ENCODE results near the gene IREB2.

DNA sequence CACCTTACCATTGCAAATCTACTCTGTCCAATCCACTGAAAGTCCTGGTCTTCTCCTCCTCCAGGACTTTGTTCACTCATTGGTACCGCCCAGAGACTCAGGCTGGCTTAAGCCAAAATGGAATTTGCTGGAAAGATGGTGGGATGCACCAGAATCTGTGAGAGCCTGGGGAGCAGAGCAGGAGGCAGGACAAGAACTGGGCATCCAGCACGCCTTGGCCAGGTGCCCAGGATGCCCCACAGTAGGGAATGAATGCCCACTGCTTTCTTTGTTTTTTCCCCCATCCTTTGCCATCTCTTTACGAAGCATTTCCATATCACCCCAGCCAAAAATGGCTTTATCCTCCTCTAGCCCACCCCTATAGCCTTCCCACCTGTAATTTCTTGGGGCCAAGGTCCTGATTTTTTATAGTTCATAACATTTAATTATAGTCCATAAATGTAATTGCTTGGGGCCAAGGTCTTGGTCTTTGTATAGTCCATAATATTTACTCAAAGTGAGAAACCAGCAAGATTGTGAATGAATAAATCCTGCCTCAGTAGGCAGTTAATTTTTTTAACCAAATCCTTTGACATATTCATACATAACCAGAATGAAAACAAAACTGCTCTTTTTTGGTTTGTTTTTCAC, 23.3 kb upstream of the IREB2 start:
- TF ChIP-seq OSR1 (CRISPR knock-in tag; IDR thresholded peaks at IDR 0.05) (no peak), ZFP3 (CRISPR knock-in tag; IDR thresholded peaks at IDR 0.05) (no peak), ZFP30 (CRISPR knock-in tag; IDR thresholded peaks at IDR 0.05) (no peak), ARNTL (CRISPR knock-in tag; IDR thresholded peaks at IDR 0.05; ENCODE audit: borderline replicate concordance, low read depth) (no peak), ZNF565 (CRISPR knock-in tag; conservative IDR thresholded peaks at IDR 0.05; ENCODE audit: low read depth) (no peak), ZNF70 (CRISPR knock-in tag; IDR thresholded peaks at IDR 0.05) (no peak), PPARA (CRISPR knock-in tag; IDR thresholded peaks at IDR 0.05; ENCODE audit: borderline replicate concordance) (no peak), RARB (CRISPR knock-in tag; IDR thresholded peaks at IDR 0.05) (no peak), ZNF8 (CRISPR knock-in tag; IDR thresholded peaks at IDR 0.05) (no peak), TCF4 (CRISPR knock-in tag; IDR thresholded peaks at IDR 0.05; ENCODE audit: borderline replicate concordance) (no peak)
- TF ChIP-seq, protein P1, sequence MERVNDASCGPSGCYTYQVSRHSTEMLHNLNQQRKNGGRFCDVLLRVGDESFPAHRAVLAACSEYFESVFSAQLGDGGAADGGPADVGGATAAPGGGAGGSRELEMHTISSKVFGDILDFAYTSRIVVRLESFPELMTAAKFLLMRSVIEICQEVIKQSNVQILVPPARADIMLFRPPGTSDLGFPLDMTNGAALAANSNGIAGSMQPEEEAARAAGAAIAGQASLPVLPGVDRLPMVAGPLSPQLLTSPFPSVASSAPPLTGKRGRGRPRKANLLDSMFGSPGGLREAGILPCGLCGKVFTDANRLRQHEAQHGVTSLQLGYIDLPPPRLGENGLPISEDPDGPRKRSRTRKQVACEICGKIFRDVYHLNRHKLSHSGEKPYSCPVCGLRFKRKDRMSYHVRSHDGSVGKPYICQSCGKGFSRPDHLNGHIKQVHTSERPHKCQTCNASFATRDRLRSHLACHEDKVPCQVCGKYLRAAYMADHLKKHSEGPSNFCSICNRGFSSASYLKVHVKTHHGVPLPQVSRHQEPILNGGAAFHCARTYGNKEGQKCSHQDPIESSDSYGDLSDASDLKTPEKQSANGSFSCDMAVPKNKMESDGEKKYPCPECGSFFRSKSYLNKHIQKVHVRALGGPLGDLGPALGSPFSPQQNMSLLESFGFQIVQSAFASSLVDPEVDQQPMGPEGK (CRISPR knock-in tag; IDR thresholded peaks at IDR 0.05; ENCODE audit: borderline replicate concordance) = no peak
- TF ChIP-seq, protein P2, sequence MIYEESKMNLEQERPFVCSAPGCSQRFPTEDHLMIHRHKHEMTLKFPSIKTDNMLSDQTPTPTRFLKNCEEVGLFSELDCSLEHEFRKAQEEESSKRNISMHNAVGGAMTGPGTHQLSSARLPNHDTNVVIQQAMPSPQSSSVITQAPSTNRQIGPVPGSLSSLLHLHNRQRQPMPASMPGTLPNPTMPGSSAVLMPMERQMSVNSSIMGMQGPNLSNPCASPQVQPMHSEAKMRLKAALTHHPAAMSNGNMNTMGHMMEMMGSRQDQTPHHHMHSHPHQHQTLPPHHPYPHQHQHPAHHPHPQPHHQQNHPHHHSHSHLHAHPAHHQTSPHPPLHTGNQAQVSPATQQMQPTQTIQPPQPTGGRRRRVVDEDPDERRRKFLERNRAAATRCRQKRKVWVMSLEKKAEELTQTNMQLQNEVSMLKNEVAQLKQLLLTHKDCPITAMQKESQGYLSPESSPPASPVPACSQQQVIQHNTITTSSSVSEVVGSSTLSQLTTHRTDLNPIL (CRISPR knock-in tag; IDR thresholded peaks at IDR 0.05; ENCODE audit: low read depth) = no peak
- TF ChIP-seq, protein P3, sequence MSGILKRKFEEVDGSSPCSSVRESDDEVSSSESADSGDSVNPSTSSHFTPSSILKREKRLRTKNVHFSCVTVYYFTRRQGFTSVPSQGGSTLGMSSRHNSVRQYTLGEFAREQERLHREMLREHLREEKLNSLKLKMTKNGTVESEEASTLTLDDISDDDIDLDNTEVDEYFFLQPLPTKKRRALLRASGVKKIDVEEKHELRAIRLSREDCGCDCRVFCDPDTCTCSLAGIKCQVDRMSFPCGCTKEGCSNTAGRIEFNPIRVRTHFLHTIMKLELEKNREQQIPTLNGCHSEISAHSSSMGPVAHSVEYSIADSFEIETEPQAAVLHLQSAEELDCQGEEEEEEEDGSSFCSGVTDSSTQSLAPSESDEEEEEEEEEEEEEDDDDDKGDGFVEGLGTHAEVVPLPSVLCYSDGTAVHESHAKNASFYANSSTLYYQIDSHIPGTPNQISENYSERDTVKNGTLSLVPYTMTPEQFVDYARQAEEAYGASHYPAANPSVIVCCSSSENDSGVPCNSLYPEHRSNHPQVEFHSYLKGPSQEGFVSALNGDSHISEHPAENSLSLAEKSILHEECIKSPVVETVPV (CRISPR knock-in tag; IDR thresholded peaks at IDR 0.05) = no peak
- TF ChIP-seq, protein P4, sequence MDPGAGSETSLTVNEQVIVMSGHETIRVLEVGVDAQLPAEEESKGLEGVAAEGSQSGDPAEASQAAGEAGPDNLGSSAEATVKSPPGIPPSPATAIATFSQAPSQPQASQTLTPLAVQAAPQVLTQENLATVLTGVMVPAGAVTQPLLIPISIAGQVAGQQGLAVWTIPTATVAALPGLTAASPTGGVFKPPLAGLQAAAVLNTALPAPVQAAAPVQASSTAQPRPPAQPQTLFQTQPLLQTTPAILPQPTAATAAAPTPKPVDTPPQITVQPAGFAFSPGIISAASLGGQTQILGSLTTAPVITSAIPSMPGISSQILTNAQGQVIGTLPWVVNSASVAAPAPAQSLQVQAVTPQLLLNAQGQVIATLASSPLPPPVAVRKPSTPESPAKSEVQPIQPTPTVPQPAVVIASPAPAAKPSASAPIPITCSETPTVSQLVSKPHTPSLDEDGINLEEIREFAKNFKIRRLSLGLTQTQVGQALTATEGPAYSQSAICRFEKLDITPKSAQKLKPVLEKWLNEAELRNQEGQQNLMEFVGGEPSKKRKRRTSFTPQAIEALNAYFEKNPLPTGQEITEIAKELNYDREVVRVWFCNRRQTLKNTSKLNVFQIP (CRISPR knock-in tag; IDR thresholded peaks at IDR 0.05; ENCODE audit: borderline replicate concordance, low read depth) = no peak
